ENCODE results near the gene PIMREG. TPM values are rescaled to one million over a fixed set of nuclear protein-coding genes. Genes with fewer than 3 reads are reported as not detected.
"Not testable (repeated sequence)": the region's sequence is repeated elsewhere in the genome, so short reads cannot be mapped to it uniquely, and the experiment has no call there.

PIMREG gene
- total RNA-seq, 1 donor from 2014 or later = 24.3 TPM

DNA sequence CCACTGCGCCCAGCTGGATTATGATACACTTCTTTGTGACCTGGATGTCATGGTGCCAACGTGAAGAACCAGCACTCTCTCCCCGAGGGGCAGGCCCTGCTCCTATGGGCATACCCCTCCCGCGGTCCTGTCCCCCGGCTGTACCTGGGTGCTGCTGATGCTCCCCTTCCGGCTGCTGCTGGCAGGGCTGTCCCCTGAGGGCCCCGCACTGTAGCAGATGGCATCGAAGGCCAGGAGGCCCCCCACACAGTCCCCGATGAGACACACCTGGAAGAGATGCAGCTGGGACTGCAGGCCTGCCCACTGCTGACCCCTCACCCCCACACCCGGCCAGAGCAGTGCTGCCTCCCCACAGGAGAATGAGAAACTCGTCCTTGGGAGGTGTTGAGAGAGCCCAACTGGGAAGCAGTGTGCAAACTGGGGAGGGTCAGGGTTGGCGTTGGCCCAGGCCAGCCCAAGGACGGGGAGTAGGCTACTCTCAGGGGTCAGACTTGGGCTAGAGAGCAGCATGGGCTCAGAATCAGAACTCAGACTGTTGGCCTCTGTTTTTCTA is 33.7 kb downstream of the PIMREG start:
- no peak for DNase-seq (ENCODE audit: low read depth, low spot score)

DNA sequence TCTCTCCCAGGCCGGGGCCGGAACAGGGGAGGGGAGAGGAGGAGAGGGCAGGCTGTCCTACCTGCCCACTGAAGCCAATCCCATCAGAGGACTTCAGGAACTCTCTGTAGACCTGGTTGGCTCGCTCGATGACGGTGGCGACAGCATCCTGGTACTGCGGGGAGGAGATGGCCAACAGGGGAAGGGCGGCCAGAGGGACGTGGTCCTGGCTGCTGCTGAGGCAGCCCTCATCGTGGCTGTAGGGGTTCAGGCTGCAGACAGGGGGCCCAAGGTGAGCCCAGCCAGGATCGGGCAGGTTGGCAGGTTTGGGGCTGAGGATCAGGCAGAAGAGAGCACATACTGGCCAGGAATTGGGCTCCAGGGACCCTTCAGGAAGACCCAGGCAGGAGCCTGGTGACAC is 34.2 kb downstream of the PIMREG start:
- no peak for DNase-seq (ENCODE audit: low read depth, low spot score)

DNA sequence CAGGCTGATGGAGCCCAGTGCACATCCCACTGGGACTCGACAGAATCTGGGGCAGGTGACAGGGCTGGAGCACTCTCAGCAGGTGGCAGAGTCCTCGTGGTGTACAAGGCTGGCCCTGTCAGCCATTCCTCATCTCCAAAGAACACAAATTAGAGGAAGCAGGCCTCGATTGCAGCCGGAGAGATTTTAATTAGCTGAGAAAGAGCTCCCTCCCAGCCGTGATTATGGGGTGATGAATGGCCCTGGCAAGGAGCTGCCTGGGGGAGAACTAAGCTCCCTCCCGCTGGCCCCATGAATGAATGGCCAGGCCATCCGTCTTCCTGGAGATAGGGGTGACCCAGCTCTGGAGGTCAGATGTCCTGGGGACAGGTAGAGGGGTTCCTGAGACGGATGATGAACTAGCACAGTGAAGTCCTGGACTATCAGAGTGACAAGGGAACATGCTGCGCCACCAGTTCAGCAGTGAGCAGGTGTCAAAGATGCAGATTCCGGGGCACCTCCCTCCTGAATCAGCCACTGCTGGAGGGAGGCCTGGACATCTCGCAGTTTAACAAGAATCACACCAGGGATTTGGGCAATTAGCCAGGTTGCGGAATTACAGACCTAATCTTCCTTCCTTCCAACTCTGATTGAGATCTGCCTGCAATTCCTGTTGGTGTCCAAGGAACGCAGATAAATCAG is 35.5 kb downstream of the PIMREG start:
- no peak for DNase-seq (ENCODE audit: low read depth, low spot score)

DNA sequence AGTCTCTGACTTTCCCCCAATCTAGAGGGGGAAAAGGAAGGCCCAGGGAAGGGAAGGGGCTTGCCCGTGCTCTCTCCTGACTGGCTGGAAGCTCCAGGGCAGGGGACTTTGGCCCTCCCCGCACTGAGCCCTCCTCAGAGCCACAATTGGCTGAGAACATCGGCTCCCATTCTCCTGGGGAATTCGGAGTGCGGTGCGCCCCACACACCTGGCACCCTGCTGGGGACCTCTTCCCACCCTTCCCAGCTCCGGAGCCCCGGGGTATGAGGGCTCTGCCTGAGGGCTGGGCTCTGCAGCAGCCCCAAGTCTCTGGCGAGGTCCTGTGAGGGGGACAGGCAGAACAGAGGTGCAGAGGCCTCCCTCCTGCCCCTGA is 36.0 kb downstream of the PIMREG start:
- no peak for DNase-seq (ENCODE audit: low read depth, low spot score)

DNA sequence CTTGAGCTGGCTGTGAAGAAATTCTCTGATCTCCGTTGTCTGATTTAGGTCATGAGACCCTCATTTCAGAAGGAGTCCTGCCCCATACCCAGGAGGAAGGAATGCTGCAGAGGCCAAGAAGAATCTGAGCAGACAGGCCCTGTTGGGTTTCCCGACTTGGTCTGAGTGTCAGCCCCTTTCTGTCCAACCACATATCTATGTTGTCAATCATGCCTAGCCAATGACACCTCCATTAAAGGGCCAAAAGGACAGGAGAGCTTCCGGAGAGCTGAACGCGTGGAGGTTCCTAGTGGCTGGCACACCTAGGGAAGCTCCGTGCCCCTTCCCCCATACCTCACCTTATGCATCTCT is 37.8 kb downstream of the PIMREG start:
- no peak for DNase-seq (ENCODE audit: low read depth, low spot score)

DNA sequence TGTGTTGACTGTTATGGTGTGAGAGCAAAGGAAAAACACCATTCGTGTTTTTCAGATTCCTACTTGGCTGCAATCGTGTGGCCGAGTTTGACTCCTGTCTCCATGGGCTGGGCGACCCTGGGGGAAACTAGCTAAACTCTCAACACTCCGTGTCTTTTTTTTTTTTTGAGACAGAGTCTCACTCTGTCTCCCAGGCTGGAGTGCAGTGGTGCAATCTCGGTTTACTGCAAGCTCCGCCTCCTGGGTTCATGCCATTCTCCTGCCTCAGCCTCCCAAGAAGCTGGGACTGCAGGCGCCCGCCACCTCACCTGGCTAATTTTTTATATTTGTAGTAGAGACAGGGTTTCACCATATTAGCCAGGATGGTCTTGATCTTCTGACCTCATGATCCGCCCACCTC is 38.5 kb downstream of the PIMREG start:
- not testable (repeated sequence) for DNase-seq (ENCODE audit: low read depth, low spot score)

DNA sequence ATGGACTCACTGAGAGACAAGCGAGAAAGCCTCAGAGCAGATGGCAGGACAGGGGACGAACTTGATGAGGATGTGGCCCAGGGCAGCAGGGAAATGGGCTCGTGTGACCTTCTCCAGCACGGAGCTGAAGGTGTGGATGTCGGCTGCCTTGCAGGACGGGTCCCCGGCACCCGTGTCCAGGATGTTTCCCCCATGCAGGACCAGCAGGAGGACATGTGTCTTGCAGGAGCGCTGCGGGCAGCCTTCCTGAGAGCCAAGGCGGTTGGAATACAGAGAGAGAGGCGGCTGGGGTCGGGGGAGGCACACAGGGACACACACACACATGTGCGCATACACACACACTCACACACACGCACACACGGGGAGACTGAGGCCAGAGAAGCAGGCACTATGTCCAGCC is 39.3 kb downstream of the PIMREG start:
- no peak for DNase-seq (ENCODE audit: low read depth, low spot score)

DNA sequence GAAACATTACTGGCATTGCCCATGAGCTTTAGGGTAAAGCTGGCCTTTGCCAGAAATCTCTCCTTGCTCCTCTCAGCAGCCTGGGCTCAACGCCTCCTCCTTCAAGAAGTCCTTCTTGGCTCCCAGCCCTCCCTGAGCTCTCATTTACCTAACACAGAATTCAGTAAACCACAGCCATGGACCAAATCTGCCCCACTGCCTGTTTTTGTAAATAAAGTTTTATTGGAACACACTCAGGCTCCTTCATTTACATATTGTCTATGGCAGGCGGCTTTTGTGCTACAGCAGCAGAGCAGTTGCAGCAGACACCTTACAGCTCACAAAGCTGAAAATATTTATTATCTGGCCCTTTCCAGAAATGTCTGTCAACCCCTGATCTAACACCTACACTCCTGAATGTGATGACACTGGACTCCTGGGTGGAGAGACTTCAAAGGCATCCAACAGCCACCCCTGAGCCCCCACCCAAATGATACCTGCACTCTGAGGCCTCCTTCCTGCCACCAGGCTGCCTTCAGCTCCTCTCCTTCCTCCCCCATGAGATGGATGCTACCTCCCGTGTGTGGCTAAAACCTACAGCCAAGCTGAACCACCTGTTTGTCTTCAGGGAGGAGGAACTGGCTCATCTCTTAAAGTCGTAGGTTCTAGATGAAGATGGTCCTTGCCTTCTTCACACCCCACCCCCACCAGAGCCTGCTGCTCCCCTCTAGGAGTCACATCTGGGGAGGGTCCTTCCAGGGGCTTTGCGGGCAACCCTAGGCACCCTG is 41.6 kb downstream of the PIMREG start:
- DNase-seq (ENCODE audit: low read depth, low spot score) = no peak

DNA sequence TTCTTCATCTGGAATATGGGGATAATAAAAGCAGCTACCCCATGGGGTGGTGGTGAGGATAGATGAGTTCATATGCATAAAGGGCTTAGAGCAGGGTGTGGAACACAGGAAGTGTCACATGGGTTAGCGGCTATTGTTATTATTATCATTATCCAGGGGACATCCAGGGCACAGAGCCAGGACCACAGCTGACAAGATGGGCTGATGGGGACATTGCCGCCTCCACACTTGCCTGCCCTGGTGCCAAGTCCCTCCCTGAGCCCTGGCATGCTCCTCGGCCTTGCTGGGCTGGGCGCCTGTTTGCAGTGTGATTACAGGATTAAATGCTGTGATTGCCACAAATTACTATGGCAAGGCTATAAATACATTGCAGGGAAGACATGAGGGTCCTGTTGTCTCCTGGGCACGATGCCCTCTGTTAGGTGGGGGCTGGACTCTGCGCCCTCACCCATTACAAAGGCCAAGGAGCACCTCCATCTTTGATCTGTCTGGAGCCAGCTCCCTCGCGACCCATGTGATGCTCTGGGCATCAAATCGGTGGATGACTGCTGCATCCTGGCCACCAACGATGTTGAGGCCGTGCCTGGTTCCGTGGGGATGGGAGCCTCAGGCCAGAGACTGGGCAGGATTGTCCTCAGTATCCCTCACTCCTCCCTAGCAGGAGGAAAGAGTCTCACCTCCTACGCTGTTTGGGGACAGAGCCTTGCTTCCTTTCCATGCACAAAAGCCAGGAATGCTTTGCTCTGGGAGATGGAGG is 43.2 kb downstream of the PIMREG start:
- no peak for DNase-seq (ENCODE audit: low read depth, low spot score)

DNA sequence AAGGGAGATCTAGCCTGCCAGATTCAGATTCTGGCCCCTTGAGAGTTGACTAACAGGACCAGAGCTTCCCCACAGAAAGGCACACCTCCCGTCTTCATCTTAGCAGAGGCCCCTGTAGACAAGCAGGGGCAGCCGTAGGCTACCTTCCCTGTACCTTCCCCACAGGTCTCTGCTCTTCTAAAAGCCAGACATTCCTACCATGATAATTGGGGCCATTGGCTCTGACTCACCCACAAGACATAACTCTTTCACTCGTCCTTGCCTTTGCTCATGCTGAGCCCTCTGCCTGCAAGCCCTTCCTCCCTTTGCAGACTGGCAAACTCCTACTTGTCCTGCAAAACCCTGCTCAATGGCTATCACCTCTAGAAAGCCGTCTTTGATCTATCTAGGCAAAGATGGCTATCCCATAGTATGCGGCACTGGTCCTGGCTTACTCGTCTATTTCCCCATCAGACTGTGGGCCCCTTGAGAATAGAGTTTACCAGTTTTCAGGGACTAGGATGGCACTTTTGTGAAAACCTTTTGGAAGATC is 43.8 kb downstream of the PIMREG start:
- no peak for DNase-seq (ENCODE audit: low read depth, low spot score)

DNA sequence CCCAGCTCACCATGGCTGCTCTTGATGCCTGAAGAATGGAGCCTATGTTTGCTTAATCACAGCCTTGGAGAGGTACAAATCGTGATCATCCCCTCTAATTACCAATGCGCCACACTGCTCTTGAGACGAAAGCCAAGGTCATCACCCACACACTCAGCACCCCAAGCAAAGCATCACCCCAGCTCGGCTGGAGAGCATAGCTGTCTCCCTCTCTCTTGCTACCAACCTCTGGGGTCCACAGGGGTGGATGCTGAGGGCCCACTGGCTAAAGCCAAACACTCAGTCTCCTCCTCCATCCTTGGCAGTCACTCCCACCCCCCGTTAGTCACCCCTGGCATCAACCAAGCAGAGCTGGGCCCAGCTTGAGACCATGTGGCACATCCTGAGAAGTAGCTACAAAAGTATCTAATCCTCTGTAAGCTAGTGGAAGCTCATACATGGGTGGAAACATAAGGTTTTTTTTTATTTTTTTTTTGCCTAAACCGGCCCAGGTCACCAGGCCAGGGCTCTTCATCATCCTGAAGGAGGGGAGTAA is 44.8 kb downstream of the PIMREG start:
- no peak for DNase-seq (ENCODE audit: low read depth, low spot score)

DNA sequence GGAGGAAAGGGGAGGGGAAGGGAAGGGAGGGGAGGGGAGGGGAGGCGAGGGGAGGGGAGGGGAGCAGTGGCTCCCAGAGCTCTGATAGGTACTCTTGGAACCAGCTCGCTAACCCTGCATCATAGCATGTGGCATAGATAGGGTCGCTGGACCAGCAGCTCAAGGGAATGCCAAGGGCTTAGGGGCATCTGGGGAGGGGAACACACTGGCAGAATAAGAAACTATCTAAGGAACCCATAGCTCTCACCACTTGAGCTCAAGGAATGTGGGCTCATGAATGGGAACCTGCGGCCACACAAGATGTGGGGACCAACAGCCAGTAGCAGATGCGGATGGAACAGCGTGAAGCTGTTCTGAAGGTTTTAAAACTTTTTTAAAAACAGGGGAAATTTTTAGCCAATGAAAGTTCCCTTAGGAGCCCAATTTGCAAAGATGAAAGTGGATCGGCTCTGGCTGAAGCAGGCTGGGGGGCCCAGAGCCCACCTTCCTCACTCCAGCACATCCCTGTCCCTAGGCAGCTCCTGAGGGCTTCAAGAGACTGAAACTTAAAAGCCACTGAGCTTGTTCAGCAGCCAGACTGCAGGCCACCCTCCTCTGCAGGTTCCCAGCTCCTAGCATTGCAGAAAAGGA is 46.9 kb downstream of the PIMREG start:
- no peak for DNase-seq (ENCODE audit: low read depth, low spot score)

DNA sequence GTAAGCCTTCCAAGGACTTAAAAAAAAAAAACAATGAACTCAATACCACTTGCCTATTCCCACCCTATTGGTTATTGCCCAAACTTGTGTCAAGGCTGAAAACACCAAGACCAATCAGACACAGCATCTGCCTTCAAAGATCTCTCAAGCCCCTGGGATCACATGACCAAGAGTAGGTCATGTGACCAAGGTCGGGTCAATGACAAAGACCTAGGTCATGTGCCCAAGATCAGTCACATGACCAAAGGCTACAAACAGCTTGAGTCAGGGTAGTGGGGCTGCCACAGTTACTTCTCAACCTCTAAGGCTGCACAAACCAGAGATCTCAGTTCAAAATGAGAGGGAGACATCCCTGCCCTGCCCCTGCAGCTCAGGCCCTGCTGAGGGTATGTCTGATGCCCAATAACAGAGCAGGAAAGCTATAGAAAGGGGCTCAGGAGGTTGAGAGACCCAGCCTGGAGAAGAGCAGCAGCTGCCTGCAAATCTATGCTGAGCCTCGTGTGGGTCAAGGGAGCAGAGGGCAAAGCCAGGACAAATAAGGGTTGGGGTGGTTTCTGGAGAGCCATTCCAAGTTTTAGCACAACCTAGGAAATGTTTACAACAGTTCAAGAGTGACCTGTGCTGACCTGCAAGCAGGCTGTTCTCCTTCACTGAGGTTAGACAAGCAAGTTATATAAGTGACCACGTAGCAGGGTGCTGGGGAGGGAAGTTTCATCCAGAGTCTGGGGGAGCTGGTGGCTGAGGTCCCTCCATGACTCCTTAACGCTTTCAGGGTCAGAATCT is 48.8 kb downstream of the PIMREG start:
- DNase-seq (ENCODE audit: low read depth, low spot score) = no peak

DNA sequence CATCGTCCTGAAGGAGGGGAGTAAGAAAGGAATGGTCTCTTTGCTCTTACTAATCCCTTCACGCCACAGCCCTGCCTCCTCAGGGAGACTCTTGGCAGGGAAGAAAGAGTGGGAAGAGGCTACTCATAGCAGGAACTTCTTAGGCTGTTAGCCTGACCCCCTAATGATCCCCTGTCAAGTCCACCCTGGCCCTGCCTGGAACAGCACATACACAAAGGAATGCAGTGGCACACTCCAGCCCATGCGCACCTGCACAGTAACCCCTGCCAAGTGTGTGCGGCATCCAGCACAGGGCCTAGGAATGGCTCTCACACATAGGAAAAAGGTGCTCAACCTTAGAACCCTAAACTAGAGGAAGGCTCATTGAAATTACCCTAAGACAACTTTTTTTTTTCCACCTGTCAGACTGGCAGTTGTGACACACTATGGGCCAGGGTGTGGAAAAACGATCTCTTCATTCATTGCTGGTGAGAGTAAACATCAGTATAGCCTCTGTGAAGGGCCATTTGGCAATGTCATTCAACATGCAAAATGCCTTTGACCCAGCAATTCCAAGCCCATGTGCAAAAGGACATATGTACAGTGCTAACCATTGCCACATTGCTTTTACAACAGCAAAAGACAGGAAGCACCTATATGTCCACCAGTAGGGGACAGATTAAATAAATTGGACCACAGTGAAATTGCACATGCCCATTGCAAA is 50.1 kb downstream of the PIMREG start:
- DNase-seq (ENCODE audit: low read depth, low spot score) = no peak

DNA sequence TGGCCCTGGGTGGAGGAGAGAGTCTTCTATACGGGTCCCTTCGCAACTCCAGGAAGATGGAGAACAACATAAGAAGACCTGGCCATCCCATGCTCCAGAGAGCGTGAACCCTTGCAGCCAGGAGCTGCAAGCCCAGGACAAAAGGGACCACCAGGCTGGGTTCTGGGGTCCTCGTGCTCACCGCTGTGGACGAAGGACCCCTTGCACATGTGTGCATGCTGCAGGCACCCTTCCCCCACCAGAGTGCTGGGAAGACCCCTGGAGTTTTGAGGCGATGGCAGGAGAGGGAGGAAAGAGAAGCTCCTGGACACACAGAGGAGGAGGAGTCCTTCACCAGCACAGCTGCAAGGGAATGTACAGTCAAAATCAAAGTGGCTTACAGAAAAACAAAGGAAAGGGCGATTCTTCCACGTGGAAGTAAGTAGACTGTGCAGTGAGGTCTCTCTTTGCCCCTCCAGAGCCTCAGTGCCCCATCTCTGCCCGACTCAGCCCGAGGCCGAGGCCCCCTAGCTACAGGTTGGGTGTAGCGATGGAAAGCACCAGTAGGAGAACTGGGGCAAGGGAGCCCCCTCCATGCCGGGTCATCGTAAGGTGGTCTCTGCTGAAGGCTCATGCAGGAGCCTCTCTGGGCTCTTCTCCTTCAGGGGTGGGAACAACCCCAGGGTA is 51.3 kb downstream of the PIMREG start:
- no peak for DNase-seq (ENCODE audit: low read depth, low spot score)

DNA sequence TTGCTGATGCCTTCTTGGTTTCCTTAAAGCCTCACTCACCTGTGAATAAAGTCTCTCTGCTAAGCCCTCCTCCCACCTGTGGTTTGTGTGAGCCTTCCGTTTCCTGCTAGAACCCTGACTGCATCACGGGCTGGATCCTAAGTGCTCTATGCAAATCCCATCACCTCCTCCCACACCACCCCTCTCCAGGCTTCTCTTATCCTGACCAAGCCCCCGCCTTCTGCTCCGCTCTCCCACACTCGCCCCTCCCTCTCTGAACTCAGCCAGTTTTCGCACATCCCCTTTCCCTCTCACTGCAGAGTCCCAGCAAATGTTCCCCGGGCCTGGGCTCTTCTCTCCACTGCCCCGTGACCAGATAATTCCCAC is 51.8 kb downstream of the PIMREG start:
- DNase-seq (ENCODE audit: low read depth, low spot score) = no peak

DNA sequence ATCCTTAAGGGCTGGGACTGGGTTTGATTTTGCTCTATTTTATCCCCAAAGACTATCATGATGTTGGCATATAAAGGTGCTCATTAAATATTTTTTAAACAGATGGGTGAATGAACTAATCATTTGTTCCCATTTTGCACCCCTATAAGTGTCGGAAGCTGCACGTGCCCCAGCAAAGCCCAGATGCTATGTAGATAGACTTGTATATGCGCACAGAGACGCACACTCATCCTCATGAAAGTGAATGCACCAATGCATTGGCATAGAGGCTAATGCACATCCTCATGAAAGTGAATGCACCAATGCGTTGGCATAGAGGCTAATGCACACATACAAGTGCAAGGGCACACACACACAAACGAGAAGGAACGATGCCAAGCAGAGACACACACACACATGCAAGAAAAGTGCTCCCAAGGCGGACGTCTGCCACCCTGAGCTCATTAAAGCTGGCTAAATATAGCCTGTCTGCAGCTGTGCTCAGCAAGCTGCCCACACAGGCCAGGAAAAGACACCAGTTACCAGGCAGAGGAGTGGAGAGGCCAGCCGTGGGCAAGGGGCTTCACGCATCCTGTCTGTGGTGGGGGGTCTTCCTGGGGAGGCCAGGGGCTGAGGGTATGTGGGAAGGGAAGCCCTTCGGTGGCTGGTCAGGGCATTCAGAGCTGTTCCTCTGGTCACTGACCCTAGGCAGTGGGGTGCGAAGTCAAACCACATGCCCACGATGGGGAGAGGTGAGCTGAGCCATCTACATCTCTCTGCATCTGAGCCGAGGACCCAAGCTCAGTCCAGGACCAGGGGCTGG is 52.6 kb downstream of the PIMREG start:
- no peak for DNase-seq (ENCODE audit: low read depth, low spot score)

DNA sequence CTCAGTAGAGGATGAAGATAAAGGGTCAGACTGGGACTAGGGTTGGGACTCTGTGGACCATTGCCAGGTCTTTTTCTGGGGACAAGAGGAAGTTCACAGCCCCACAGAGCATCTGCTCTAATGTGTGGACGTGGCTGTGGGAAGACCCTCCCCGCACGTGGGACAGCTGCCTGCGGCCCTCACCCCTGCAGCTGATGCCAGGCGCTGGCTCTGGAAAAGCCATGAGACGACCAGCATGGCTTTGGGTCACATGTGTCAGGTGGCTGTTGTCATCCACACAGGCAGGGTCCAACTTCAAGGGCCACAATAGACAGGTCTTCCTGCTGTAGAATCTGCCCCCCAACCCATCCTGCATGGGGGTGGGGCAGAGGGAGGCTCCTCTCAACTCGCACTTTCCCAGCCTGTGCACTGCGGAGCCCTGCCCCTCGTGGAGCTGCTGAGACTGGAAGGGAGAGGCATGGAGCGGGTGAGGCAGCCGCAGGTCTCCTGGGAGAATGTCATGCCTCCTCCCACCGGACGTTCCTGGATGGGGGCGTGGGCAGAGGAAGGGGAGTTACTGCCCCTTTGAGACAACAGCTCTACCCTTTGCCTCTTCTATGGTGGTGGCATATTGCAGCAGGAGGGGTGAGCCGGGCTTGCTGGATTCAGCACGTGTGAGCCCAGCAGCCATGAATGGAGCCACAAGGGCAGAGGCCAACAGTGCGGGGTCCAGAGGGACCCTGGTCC is 53.4 kb downstream of the PIMREG start:
- DNase-seq (ENCODE audit: low read depth, low spot score) = no peak
